Esophagus squamous epithelium (tissue), 5 donors: ENCODE measurements around the gene COG4. TPM values are rescaled to one million over a fixed set of nuclear protein-coding genes. Genes with fewer than 3 reads are reported as not detected.

Source experiments
- DNase-seq: peaks from one replicate; lab custom pipeline; 2025; lab: John Stamatoyannopoulos, UW
- H3K27ac ChIP-seq, 4 donors: fragments of 200-600 bp; sonication (generic); one replicate each; pipeline ENCODE4 v1.5.1; 2016 to 2019; ENCODE audit warnings: mild to moderate bottlenecking in 1 of 4
- H3K27me3 ChIP-seq, 4 donors: fragments of 200-600 bp; sonication (generic); 1 replicate in 3 of 4; 2 replicates in 1 of 4; pipeline versions ENCODE4 v1.5.1 to v1.6.0; 2017 to 2021; ENCODE audit warnings: antibody characterized with exemption in 1 of 4
- H3K36me3 ChIP-seq, 3 donors: fragments of 200-600 bp; sonication (generic); one replicate each; pipeline ENCODE4 v1.5.1; 2016 to 2019
- H3K4me1 ChIP-seq, 3 donors: fragments of 200-600 bp; sonication (generic); one replicate each; pipeline ENCODE4 v1.5.1; 2017 to 2019
- H3K4me3 ChIP-seq, 4 donors: fragments of 200-600 bp; sonication (generic); 1 replicate in 3 of 4; 2 replicates in 1 of 4; pipeline ENCODE4 v1.5.1; 2016 to 2019; ENCODE audit warnings: mild to moderate bottlenecking in 2 of 4, moderate library complexity in 1 of 4
- H3K9me3 ChIP-seq, 3 donors: fragments of 200-600 bp; sonication (generic); one replicate each; pipeline ENCODE4 v1.5.1; 2016 to 2019
- CTCF ChIP-seq, 6 experiments: fragments of 450-650 bp in 4 of 6; fragments of 200-600 bp in 2 of 6; sonication (generic) in 2 of 6; IDR thresholded peaks; one replicate each; pipeline ENCODE4 v1.5.1; 2016 to 2019; ENCODE audit warnings: antibody characterized with exemption in 6 of 6, mild to moderate bottlenecking in 4 of 6, moderate library complexity in 4 of 6
- POLR2A ChIP-seq, 4 donors: fragments of 450-650 bp; IDR thresholded peaks; one replicate each; pipeline ENCODE4 v1.6.1; 2017; ENCODE audit warnings: antibody characterized with exemption in 4 of 4, mild to moderate bottlenecking in 4 of 4, moderate library complexity in 3 of 4
- WGBS, 2 donors: methylation state at CpG; one replicate each; pipeline ENCODE4 v1.1.5; 2018; 5-methylcytosine and 5-hydroxymethylcytosine counted together
- intact Hi-C: fragments of 100-400 bp; cut with DNase I; formaldehyde crosslinking; loops from one replicate; pipeline ENCODE4 v1.15.0; 2022
- total RNA-seq, 4 donors: library from RNA; depleted of rRNA; stranded (reverse); fragments of >200 nt; gene quantifications; one replicate each; pipeline ENCODE4 v1.1.0, GENCODE V29; 2016
- donor health status: DM: yes; HTN: yes; CAD: no.

Gene COG4
- total RNA-seq, 4 donors from 2014 or later: 40.3 to 54.0 (median 47.5) TPM

GRCh38 chr16:70468776-70469525 is 54.4 kb downstream of the COG4 start:
- H3K9me3 ChIP-seq: no peaks in the 10 kb centered on the region
- WGBS, 2 donors: 98 to 100% methylated on average over 6 of the region's 16 CpGs
- H3K4me1 ChIP-seq: no peaks in the 10 kb centered on the region
- TF ChIP-seq CTCF (IDR thresholded peaks at IDR 0.05) (no peak), POLR2A (IDR thresholded peaks at IDR 0.05) (no peak)
- intact Hi-C loops: no loop called here
- H3K27ac ChIP-seq: no peak overlapping the region
- no peaks in the 10 kb centered on the region for H3K27me3 ChIP-seq
- DNase-seq: no peak
- H3K36me3 ChIP-seq: peaks cover 0 to 86% (median 12%) of the 10 kb centered on the region in 3 donors
- no peak overlapping the region for H3K4me3 ChIP-seq

GRCh38 chr16:70467608-70468007 is 55.7 kb downstream of the COG4 start:
- intact Hi-C loops: no loop called here
- H3K27me3 ChIP-seq: no peaks in the 10 kb centered on the region
- 93 to 95% methylated on average over 3 to 7 of the region's 8 CpGs for WGBS, 2 donors
- H3K9me3 ChIP-seq: no peaks in the 10 kb centered on the region
- TF ChIP-seq POLR2A (IDR thresholded peaks at IDR 0.05): no peak
- no peak for TF ChIP-seq CTCF (IDR thresholded peaks at IDR 0.05)
- peaks cover 0 to 83% (median 14%) of the 10 kb centered on the region in 3 donors for H3K36me3 ChIP-seq
- H3K27ac ChIP-seq: no peak overlapping the region
- DNase-seq: no peak
- no peaks in the 10 kb centered on the region for H3K4me1 ChIP-seq
- H3K4me3 ChIP-seq: no peak overlapping the region

GRCh38 chr16:70467113-70467512 is 56.2 kb downstream of the COG4 start:
- intact Hi-C loops: no loop called here
- no peaks in the 10 kb centered on the region for H3K9me3 ChIP-seq
- WGBS, 2 donors: 40% methylated on average over 1 of the region's 11 CpGs; no CpG with 5 or more reads in 1 of the 2 donors
- H3K27ac ChIP-seq: no peak overlapping the region
- H3K4me1 ChIP-seq: no peaks in the 10 kb centered on the region
- TF ChIP-seq POLR2A (IDR thresholded peaks at IDR 0.05): no peak
- no peak overlapping the region for H3K4me3 ChIP-seq
- no peak for DNase-seq
- peaks cover 0 to 79% (median 14%) of the 10 kb centered on the region in 3 donors for H3K36me3 ChIP-seq
- H3K27me3 ChIP-seq: no peaks in the 10 kb centered on the region

- intact Hi-C loops: no loop called here
- no peak for DNase-seq
Measured at GRCh38 chr16:70466805-70467076, 56.6 kb downstream of the COG4 start.

GRCh38 chr16:70465999-70466804 is 57.2 kb downstream of the COG4 start:
- DNase-seq: no peak
- Histone ChIP-seq H3K4me3 (no peak overlapping the region), H3K4me1 (peaks cover 0 to 5% (median 0%) of the 10 kb centered on the region in 3 donors), H3K27me3 (no peaks in the 10 kb centered on the region), H3K9me3 (no peaks in the 10 kb centered on the region), H3K27ac (no peak overlapping the region), H3K36me3 (peaks cover 0 to 75% (median 14%) of the 10 kb centered on the region in 3 donors)
- WGBS, 2 donors: 84 to 87% methylated on average over 6 to 10 of the region's 13 CpGs
- TF ChIP-seq CTCF (IDR thresholded peaks at IDR 0.05) (no peak), POLR2A (IDR thresholded peaks at IDR 0.05) (no peak)
- intact Hi-C loops: no loop called here

More at GRCh38 chr16:70466805-70467076, 56.6 kb downstream of the COG4 start:
- Histone ChIP-seq H3K27ac (no peak overlapping the region), H3K9me3 (no peaks in the 10 kb centered on the region), H3K4me1 (peaks cover 0 to under 1% (median 0%) of the 10 kb centered on the region in 3 donors), H3K4me3 (no peak overlapping the region), H3K27me3 (no peaks in the 10 kb centered on the region), H3K36me3 (peaks cover 0 to 79% (median 14%) of the 10 kb centered on the region in 3 donors)
- no peak for TF ChIP-seq POLR2A (IDR thresholded peaks at IDR 0.05)
- no peak for TF ChIP-seq CTCF (IDR thresholded peaks at IDR 0.05)
- WGBS, 2 donors: 76% methylated on average over 5 of the region's 7 CpGs; no CpG with 5 or more reads in 1 of the 2 donors
